ENCODE data around the gene HSPA12B. TPM values are rescaled to one million over a fixed set of nuclear protein-coding genes. Genes with fewer than 3 reads are reported as not detected.

HSPA12B gene
- total and polyA plus RNA-seq, 2 of the 13 experiments (the other 11 are each of a cell fraction or from before 2014, with no cell fraction given): 0.01 TPM; not detected in 1

DNA sequence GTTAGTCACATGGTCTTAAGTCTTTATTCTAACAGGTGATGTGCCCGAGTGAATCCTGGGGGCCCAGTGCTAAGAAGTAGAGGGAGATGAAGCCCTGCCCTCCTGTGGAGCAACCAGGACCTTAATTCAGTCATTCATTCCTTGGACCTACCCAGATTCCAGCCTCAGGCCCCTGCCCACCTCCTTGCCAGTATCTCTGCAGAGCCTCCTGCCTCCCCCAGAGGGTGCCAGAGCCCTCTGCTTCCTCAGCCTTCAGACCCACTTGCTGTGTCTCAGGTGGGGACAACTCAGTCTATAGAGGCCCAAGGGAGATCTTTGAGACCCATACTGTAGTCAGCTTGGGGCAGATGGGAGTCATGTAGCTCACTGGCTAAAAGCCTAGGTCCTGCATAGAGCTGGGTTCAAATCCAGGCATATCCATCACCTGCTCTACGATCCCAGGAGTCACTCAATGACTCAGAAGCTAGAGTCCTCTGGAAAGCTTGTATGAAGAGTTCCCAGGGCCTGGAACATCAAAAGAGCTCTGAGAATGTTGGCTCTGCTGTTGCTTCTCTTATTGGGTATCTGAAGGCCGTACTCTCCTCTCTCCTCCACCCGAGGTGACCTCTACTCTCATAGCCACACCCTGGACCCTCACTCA is 16.2 kb upstream of the HSPA12B start (continued):
- TF ChIP-seq, protein P1, sequence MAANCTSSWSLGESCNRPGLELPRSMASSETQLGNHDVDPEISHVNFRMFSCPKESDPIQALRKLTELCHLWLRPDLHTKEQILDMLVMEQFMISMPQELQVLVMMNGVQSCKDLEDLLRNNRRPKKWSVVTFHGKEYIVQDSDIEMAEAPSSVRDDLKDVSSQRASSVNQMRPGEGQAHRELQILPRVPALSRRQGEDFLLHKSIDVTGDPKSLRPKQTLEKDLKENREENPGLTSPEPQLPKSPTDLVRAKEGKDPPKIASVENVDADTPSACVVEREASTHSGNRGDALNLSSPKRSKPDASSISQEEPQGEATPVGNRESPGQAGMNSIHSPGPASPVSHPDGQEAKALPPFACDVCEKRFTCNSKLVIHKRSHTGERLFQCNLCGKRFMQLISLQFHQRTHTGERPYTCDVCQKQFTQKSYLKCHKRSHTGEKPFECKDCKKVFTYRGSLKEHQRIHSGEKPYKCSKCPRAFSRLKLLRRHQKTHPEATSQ (CRISPR knock-in tag; IDR thresholded peaks at IDR 0.05; ENCODE audit: borderline replicate concordance): no peak
- TF ChIP-seq SMARCC2 (IDR thresholded peaks at IDR 0.05) (no peak), ZNF12 (CRISPR knock-in tag; IDR thresholded peaks at IDR 0.05) (no peak), HOXA3 (CRISPR knock-in tag; IDR thresholded peaks at IDR 0.05) (no peak), MAF1 (CRISPR knock-in tag; IDR thresholded peaks at IDR 0.05; ENCODE audit: borderline replicate concordance) (no peak), TP53 (CRISPR knock-in tag; conservative IDR thresholded peaks at IDR 0.05) (no peak), ZNF234 (CRISPR knock-in tag; conservative IDR thresholded peaks at IDR 0.05) (no peak), SALL1 (CRISPR knock-in tag; IDR thresholded peaks at IDR 0.05) (no peak), ZFP62 (CRISPR knock-in tag; IDR thresholded peaks at IDR 0.05) (no peak), TRIM24 (CRISPR knock-in tag; IDR thresholded peaks at IDR 0.05) (no peak), ZNF780A (CRISPR knock-in tag; IDR thresholded peaks at IDR 0.05) (no peak), ZBTB37 (CRISPR knock-in tag; IDR thresholded peaks at IDR 0.05) (no peak), ZNF839 (CRISPR knock-in tag; IDR thresholded peaks at IDR 0.05; ENCODE audit: borderline replicate concordance) (no peak), ZNF451 (CRISPR knock-in tag; IDR thresholded peaks at IDR 0.05) (no peak), SCMH1 (CRISPR knock-in tag; IDR thresholded peaks at IDR 0.05; ENCODE audit: borderline replicate concordance) (no peak), RFXAP (CRISPR knock-in tag; IDR thresholded peaks at IDR 0.05; ENCODE audit: borderline replicate concordance) (no peak), HOXD1 (CRISPR knock-in tag; IDR thresholded peaks at IDR 0.05) (no peak)
- TF ChIP-seq, protein P2, sequence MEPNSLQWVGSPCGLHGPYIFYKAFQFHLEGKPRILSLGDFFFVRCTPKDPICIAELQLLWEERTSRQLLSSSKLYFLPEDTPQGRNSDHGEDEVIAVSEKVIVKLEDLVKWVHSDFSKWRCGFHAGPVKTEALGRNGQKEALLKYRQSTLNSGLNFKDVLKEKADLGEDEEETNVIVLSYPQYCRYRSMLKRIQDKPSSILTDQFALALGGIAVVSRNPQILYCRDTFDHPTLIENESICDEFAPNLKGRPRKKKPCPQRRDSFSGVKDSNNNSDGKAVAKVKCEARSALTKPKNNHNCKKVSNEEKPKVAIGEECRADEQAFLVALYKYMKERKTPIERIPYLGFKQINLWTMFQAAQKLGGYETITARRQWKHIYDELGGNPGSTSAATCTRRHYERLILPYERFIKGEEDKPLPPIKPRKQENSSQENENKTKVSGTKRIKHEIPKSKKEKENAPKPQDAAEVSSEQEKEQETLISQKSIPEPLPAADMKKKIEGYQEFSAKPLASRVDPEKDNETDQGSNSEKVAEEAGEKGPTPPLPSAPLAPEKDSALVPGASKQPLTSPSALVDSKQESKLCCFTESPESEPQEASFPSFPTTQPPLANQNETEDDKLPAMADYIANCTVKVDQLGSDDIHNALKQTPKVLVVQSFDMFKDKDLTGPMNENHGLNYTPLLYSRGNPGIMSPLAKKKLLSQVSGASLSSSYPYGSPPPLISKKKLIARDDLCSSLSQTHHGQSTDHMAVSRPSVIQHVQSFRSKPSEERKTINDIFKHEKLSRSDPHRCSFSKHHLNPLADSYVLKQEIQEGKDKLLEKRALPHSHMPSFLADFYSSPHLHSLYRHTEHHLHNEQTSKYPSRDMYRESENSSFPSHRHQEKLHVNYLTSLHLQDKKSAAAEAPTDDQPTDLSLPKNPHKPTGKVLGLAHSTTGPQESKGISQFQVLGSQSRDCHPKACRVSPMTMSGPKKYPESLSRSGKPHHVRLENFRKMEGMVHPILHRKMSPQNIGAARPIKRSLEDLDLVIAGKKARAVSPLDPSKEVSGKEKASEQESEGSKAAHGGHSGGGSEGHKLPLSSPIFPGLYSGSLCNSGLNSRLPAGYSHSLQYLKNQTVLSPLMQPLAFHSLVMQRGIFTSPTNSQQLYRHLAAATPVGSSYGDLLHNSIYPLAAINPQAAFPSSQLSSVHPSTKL (CRISPR knock-in tag; IDR thresholded peaks at IDR 0.05): no peak
- TF ChIP-seq, protein P3, sequence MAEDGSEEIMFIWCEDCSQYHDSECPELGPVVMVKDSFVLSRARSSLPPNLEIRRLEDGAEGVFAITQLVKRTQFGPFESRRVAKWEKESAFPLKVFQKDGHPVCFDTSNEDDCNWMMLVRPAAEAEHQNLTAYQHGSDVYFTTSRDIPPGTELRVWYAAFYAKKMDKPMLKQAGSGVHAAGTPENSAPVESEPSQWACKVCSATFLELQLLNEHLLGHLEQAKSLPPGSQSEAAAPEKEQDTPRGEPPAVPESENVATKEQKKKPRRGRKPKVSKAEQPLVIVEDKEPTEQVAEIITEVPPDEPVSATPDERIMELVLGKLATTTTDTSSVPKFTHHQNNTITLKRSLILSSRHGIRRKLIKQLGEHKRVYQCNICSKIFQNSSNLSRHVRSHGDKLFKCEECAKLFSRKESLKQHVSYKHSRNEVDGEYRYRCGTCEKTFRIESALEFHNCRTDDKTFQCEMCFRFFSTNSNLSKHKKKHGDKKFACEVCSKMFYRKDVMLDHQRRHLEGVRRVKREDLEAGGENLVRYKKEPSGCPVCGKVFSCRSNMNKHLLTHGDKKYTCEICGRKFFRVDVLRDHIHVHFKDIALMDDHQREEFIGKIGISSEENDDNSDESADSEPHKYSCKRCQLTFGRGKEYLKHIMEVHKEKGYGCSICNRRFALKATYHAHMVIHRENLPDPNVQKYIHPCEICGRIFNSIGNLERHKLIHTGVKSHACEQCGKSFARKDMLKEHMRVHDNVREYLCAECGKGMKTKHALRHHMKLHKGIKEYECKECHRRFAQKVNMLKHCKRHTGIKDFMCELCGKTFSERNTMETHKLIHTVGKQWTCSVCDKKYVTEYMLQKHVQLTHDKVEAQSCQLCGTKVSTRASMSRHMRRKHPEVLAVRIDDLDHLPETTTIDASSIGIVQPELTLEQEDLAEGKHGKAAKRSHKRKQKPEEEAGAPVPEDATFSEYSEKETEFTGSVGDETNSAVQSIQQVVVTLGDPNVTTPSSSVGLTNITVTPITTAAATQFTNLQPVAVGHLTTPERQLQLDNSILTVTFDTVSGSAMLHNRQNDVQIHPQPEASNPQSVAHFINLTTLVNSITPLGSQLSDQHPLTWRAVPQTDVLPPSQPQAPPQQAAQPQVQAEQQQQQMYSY (CRISPR knock-in tag; IDR thresholded peaks at IDR 0.05): no peak

Data from HepG2 (cell line).